GM12878 (cell line): ENCODE data around the gene CNN3.

ENCODE experiments used
- BRCA1 ChIP-seq: IDR thresholded peaks from 2 replicates; pipeline ENCODE4 v1.6.1; 2011; ENCODE audit warnings: low read depth, low read length, improper control_type of control experiment
- IRF4 ChIP-seq: IDR thresholded peaks from 2 replicates; pipeline ENCODE4 v1.6.1; 2011; ENCODE audit warnings: low read depth, low read length
- JUND ChIP-seq: IDR thresholded peaks from 2 replicates; pipeline ENCODE4 v1.6.1; 2012; ENCODE audit warnings: low read depth, mild to moderate bottlenecking, low read length, improper control_type of control experiment, moderate library complexity
- PAX5 ChIP-seq: IDR thresholded peaks from 2 replicates; pipeline ENCODE4 v1.6.1; 2011; ENCODE audit warnings: low read depth, low read length, borderline replicate concordance
- PBX3 ChIP-seq: IDR thresholded peaks from 2 replicates; pipeline ENCODE4 v1.6.1; 2011; ENCODE audit warnings: mild to moderate bottlenecking, low read depth, low read length, moderate library complexity; ENCODE audit not compliant: insufficient replicate concordance
- POLR2AphosphoS5 ChIP-seq: IDR thresholded peaks from 2 replicates; pipeline ENCODE4 v1.6.1; 2011; ENCODE audit warnings: mild to moderate bottlenecking, low read length, inconsistent platforms
- SREBF2 ChIP-seq: IDR thresholded peaks from 2 replicates; pipeline ENCODE4 v1.6.1; 2012; ENCODE audit warnings: mild to moderate bottlenecking, low read length
- YY1 ChIP-seq: IDR thresholded peaks from 2 replicates; pipeline ENCODE4 v1.6.1; 2011; ENCODE audit warnings: low read depth, mild to moderate bottlenecking, low read length
- TF ChIP-seq, protein P1 (sequence below), 3 experiments: IDR thresholded peaks in 2 of 3; conservative IDR thresholded peaks in 1 of 3; 2 replicates each; pipeline ENCODE4 v1.5.1; 2011; ENCODE audit warnings: low read depth in 3 of 3, low read length in 3 of 3, mild to moderate bottlenecking in 3 of 3, control low read depth in 2 of 3, moderate library complexity in 2 of 3, inconsistent platforms in 1 of 3, mixed read lengths in 1 of 3; ENCODE audit not compliant: control insufficient read depth in 2 of 3, insufficient read depth in 1 of 3; ENCODE audit errors: extremely low read depth in 1 of 3

DNA sequence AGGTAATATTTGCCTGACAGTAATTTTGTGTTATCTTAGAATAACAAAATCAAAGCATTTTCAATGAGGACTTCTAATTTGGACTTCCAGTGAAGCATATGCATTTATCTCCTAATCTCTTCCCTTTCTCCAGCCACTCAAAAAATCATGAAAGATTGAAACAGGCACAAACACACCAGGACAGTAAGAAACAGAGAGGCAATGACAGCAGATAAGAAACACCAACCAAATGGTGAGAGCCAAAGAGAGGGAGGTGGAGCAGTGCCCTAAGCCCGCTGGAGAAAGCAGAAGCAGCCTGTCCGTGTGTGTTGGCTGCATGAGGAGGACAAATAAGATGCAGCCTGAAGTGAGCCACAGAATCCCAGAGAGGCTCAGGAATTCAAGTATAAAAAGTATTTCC lies 67.7 kb downstream of the CNN3 start:
- TF ChIP-seq JUND (no peak), YY1 (no peak), POLR2AphosphoS5 (no peak), SREBF2 (no peak), PAX5 (no peak), BRCA1 (no peak), PBX3 (no peak), IRF4 (no peak)
- TF ChIP-seq, protein P1, sequence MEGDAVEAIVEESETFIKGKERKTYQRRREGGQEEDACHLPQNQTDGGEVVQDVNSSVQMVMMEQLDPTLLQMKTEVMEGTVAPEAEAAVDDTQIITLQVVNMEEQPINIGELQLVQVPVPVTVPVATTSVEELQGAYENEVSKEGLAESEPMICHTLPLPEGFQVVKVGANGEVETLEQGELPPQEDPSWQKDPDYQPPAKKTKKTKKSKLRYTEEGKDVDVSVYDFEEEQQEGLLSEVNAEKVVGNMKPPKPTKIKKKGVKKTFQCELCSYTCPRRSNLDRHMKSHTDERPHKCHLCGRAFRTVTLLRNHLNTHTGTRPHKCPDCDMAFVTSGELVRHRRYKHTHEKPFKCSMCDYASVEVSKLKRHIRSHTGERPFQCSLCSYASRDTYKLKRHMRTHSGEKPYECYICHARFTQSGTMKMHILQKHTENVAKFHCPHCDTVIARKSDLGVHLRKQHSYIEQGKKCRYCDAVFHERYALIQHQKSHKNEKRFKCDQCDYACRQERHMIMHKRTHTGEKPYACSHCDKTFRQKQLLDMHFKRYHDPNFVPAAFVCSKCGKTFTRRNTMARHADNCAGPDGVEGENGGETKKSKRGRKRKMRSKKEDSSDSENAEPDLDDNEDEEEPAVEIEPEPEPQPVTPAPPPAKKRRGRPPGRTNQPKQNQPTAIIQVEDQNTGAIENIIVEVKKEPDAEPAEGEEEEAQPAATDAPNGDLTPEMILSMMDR (IDR thresholded peaks at IDR 0.05 in 2 of 3, conservative IDR thresholded peaks at IDR 0.05 in 1 of 3; ENCODE audit: control insufficient read depth in 2 of 3, extremely low read depth in 1 of 3, insufficient read depth in 1 of 3, low read depth in 3 of 3, low read length in 3 of 3): no peak
